ENCODE results near the gene RERE.

DNA sequence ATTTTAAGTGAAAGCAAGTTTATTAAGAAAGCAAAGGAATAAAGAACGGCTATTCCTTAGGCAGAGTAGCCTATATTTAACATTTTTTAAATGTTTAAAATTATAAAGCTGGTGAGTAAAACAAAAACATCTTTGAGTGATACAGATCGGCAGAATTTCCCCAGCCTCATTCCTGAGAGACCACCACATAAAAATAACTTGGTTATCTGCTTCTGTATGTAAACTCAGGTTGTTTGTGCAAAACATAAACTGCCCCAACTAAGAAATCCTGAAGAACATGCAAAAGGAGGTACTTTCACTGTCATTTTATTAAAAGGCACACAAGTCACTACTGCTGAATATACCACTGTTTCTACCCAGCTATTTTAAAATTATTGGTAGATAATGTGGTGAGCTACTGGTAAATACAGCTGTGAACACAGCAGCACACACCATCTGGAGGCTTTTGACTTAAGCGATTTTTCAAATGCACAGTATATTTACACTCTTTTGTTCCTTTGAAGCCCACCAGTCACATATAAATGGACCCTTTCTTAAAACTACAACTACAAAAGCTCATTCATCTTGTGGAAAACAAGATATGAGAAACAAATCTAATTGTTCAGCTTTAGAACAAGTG lies 119.3 kb downstream of the RERE start:
- no peak for TF ChIP-seq POLR2A (IDR thresholded peaks at IDR 0.05)
- TF ChIP-seq, protein P1, sequence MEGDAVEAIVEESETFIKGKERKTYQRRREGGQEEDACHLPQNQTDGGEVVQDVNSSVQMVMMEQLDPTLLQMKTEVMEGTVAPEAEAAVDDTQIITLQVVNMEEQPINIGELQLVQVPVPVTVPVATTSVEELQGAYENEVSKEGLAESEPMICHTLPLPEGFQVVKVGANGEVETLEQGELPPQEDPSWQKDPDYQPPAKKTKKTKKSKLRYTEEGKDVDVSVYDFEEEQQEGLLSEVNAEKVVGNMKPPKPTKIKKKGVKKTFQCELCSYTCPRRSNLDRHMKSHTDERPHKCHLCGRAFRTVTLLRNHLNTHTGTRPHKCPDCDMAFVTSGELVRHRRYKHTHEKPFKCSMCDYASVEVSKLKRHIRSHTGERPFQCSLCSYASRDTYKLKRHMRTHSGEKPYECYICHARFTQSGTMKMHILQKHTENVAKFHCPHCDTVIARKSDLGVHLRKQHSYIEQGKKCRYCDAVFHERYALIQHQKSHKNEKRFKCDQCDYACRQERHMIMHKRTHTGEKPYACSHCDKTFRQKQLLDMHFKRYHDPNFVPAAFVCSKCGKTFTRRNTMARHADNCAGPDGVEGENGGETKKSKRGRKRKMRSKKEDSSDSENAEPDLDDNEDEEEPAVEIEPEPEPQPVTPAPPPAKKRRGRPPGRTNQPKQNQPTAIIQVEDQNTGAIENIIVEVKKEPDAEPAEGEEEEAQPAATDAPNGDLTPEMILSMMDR (IDR thresholded peaks at IDR 0.05) = no peak

All from thyroid gland (tissue), 4 donors.